IPS DF 6.9 (cell line): Measurements from ENCODE around the gene ATP8A2.

Experiments
- DNase-seq: peaks from one replicate; pipeline ENCODE4 v3.0.0-alpha.2; 2013; ENCODE audit warnings: low read depth, low spot score
- H3K27ac ChIP-seq: one replicate; pipeline ENCODE4 v1.5.1; 2013; ENCODE audit warnings: low read length, control low read depth
- H3K27me3 ChIP-seq: 2 replicates; pipeline ENCODE4 v1.6.1; 2013; ENCODE audit warnings: mild to moderate bottlenecking, low read length; ENCODE audit not compliant: control insufficient read depth, insufficient read depth
- H3K36me3 ChIP-seq: 2 replicates; pipeline ENCODE4 v1.6.1; 2013; ENCODE audit warnings: low read length; ENCODE audit not compliant: control insufficient read depth, insufficient read depth
- H3K4me1 ChIP-seq: 2 replicates; pipeline ENCODE4 v1.6.1; 2013; ENCODE audit warnings: low read length; ENCODE audit not compliant: control insufficient read depth, insufficient read depth
- H3K4me3 ChIP-seq: 2 replicates; pipeline ENCODE4 v1.5.1; 2013; ENCODE audit warnings: mild to moderate bottlenecking, low read length
- H3K9me3 ChIP-seq: 2 replicates; pipeline ENCODE4 v1.6.1; 2013; ENCODE audit warnings: low read length, inconsistent platforms; ENCODE audit not compliant: control insufficient read depth, insufficient read depth
- WGBS: extraction: QIAGEN DNeasy Blood & Tissue Kit; methylation state at CpG from one replicate; pipeline ENCODE4 v1.1.7; 2013; ENCODE audit warnings: mixed read lengths, missing lambda C conversion rate; ENCODE audit not compliant: insufficient read length, insufficient coverage; 5-methylcytosine and 5-hydroxymethylcytosine counted together

Gene ATP8A2

DNA sequence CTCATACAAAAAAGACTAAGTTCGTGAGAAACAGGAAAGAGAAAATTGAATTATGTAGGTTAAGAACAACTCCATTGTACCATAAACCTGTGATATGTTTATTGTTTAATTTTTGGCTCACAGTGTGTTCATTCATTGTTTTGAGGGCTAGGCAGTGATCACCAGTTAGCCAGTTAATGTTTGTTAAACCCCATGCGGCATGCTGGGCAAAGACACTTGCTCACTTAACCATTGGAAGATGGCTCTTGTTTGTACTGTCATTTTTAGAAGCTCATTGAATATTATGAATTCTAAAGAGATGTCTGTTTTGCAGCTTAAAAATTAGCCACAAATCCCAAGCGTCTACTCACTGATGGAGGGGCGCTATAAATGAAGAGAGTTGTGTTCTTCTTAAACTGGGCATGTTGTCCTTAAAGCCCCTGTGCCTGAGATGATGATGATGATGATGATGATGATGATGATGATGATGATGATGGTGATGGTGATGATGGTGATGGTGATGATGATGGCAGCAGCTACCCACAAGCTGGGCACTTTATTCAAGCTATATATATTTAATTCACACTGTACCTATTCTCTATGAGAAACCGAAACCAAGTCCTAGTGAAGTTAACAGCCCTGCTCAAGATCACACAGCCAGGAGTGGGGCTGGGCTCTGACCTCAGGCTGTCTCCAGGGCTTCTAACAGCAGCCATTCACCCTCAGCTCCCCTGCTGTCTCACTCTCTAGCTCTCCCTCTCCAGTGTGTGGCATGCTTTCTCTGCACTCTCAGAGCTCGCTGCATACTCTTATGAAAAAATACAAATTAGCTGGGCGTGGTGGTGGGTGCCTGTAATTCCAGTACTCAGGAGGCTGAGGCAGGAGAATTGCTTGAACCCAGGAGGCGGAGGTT is 510.9 kb downstream of the ATP8A2 start:
- H3K4me3 ChIP-seq: no peak overlapping the region
- H3K27me3 ChIP-seq: no peaks in the 10 kb centered on the region
- no peak for DNase-seq
- no peaks in the 10 kb centered on the region; the same call in 1 of the 2 replicates for H3K4me1 ChIP-seq
- no CpG with 5 or more reads among the region's 8 CpGs for WGBS
- no peaks in the 10 kb centered on the region for H3K9me3 ChIP-seq
- no peaks in the 10 kb centered on the region for H3K36me3 ChIP-seq
- H3K27ac ChIP-seq: no peak overlapping the region

GRCh38 chr13:25885418-25885817 is 513.6 kb downstream of the ATP8A2 start:
- Histone ChIP-seq H3K27me3 (no peaks in the 10 kb centered on the region), H3K4me1 (no peaks in the 10 kb centered on the region; the same call in 1 of the 2 replicates), H3K9me3 (no peaks in the 10 kb centered on the region), H3K4me3 (no peak overlapping the region), H3K36me3 (no peaks in the 10 kb centered on the region), H3K27ac (no peak overlapping the region)
- WGBS: no CpG with 5 or more reads among the region's 4 CpGs
- DNase-seq: no peak

- no CpG with 5 or more reads among the region's 14 CpGs for WGBS
- Histone ChIP-seq H3K4me1 (no peaks in the 10 kb centered on the region; the same call in 1 of the 2 replicates), H3K27me3 (no peaks in the 10 kb centered on the region), H3K27ac (no peak overlapping the region), H3K4me3 (no peak overlapping the region), H3K36me3 (no peaks in the 10 kb centered on the region), H3K9me3 (no peaks in the 10 kb centered on the region)
- no peak for DNase-seq
Measured at GRCh38 chr13:25886438-25887214, 514.9 kb downstream of the ATP8A2 start.

DNA sequence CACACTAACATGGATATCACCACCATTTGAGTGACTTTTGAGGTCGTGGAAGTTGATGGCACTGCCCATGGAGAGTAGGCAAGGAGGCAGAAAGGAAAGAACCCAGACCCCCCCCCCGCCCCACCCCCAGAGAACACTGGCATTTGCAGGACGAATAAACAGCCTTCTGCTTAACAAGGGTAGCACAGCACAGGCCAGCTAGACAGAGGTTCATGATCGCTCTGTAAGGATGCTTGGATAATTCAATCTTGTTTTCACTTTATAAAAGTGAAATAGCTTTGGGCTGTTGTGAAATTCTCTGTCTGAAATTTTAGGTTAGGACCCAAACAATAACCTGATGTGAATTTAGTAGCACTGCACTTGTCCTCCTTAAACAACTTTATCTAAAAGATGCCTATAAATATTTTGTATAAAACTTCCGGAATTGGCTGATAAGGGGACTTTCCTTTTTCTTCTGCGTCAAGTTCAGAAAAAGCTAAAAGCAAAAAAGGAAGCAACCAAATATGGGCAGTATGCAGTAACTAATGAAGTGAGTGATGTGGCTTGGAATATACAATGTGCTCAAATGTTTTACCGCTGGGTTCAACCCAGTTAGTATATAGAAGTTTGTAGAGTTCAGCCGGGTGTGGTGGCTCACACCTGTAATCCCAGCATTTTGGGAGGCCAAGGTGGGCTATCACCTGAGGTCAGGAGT is 516.3 kb downstream of the ATP8A2 start:
- H3K27me3 ChIP-seq: no peaks in the 10 kb centered on the region
- DNase-seq: no peak
- no peaks in the 10 kb centered on the region for H3K4me1 ChIP-seq
- no peaks in the 10 kb centered on the region for H3K36me3 ChIP-seq
- no CpG with 5 or more reads among the region's 8 CpGs for WGBS
- H3K4me3 ChIP-seq: no peak overlapping the region
- no peaks in the 10 kb centered on the region for H3K9me3 ChIP-seq
- no peak overlapping the region for H3K27ac ChIP-seq

DNA sequence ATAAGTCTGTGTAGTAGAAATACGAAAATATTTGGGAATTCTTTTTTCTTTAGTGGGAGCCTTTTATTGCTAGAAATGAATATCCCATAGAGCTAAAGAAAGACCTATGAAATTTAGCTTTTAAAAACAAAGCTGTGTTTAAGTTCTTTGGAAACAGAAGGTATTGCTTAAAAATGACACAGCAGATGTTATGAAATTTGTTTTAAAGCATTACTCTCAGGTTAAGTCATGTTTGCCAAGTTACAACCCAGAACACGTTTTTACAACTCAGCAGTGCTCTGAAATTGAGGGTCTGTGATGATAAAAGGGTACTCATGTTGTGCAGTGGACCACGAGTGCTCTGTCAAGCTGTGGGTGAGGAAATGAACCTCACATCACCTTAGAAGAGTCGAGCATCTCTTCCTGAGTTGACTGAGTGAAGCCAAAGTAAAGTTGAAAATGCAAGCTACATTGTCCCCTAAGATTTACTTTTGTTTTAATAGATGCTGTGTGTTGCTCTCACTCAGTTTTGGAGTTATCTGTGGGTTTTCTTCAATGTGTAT is 519.0 kb downstream of the ATP8A2 start:
- no peak for DNase-seq

DNA sequence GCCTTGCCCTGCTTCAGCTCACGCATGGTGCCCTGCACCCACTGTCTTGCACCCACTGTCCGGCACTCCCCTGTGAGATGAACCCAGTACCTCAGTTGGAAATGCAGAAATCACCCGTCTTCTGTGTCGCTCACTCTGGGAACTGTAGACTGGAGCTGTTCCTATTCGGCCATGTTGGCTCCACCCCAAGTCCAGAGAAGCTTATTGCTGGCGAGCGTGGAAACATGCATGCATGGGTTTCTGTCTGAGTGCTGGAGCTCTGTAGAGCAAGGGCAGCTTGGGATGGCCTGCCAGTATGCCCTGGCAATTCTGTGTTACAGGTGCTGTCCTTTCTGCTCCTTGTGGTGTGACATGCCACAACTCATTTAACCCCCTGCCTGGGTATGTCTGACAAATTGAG is 527.2 kb downstream of the ATP8A2 start:
- Histone ChIP-seq H3K36me3 (no peaks in the 10 kb centered on the region), H3K27me3 (no peaks in the 10 kb centered on the region), H3K4me1 (peaks cover 2% of the 10 kb centered on the region; the same call in 1 of the 2 replicates), H3K4me3 (no peak overlapping the region), H3K9me3 (0 out of 2 replicates have a peak, but pooled peaks cover 1% of the 10 kb centered on the region), H3K27ac (no peak overlapping the region)
- no CpG with 5 or more reads among the region's 7 CpGs for WGBS
- DNase-seq: no peak

More for the DNA sequence above, 519.0 kb downstream of the ATP8A2 start:
- Histone ChIP-seq H3K9me3 (no peaks in the 10 kb centered on the region), H3K27ac (no peak overlapping the region), H3K27me3 (no peaks in the 10 kb centered on the region), H3K4me3 (no peak overlapping the region), H3K36me3 (no peaks in the 10 kb centered on the region), H3K4me1 (no peaks in the 10 kb centered on the region)
- no CpG with 5 or more reads among the region's 4 CpGs for WGBS

GRCh38 chr13:25899464-25899863 is 527.7 kb downstream of the ATP8A2 start:
- Histone ChIP-seq H3K36me3 (no peaks in the 10 kb centered on the region), H3K9me3 (0 out of 2 replicates have a peak, but pooled peaks cover 1% of the 10 kb centered on the region), H3K27me3 (no peaks in the 10 kb centered on the region), H3K27ac (no peak overlapping the region), H3K4me3 (no peak overlapping the region), H3K4me1 (peaks cover 2% of the 10 kb centered on the region; the same call in 1 of the 2 replicates)
- no peak for DNase-seq
- WGBS: no CpG with 5 or more reads among the region's 6 CpGs

- H3K9me3 ChIP-seq: 0 out of 2 replicates have a peak, but pooled peaks cover 1% of the 10 kb centered on the region
- no peaks in the 10 kb centered on the region for H3K36me3 ChIP-seq
- WGBS: no CpG with 5 or more reads among the region's 1 CpG
- H3K4me1 ChIP-seq: peaks cover 2% of the 10 kb centered on the region; the same call in 1 of the 2 replicates
- H3K4me3 ChIP-seq: no peak overlapping the region
- H3K27me3 ChIP-seq: no peaks in the 10 kb centered on the region
- no peak overlapping the region for H3K27ac ChIP-seq
- DNase-seq: no peak
Measured at GRCh38 chr13:25899952-25900351, 528.2 kb downstream of the ATP8A2 start.

GRCh38 chr13:25901460-25902376 is 529.9 kb downstream of the ATP8A2 start:
- no peak for DNase-seq
- H3K9me3 ChIP-seq: 0 out of 2 replicates have a peak, but pooled peaks cover 1% of the 10 kb centered on the region
- H3K27me3 ChIP-seq: no peaks in the 10 kb centered on the region
- no peak overlapping the region for H3K27ac ChIP-seq
- H3K4me1 ChIP-seq: peaks cover 5% of the 10 kb centered on the region; the same call in 1 of the 2 replicates
- no peak overlapping the region for H3K4me3 ChIP-seq
- WGBS: no CpG with 5 or more reads among the region's 10 CpGs
- no peaks in the 10 kb centered on the region for H3K36me3 ChIP-seq
